Measurements from ENCODE around the gene ACOT2. TPM values are rescaled to one million over a fixed set of nuclear protein-coding genes. Genes with fewer than 3 reads are reported as not detected.
"Not testable (repeated sequence)": the region's sequence is repeated elsewhere in the genome, so short reads cannot be mapped to it uniquely, and the experiment has no call there.

Gene ACOT2
- total RNA-seq, 1 experiment from 2014 or later, result 18.3 TPM

DNA sequence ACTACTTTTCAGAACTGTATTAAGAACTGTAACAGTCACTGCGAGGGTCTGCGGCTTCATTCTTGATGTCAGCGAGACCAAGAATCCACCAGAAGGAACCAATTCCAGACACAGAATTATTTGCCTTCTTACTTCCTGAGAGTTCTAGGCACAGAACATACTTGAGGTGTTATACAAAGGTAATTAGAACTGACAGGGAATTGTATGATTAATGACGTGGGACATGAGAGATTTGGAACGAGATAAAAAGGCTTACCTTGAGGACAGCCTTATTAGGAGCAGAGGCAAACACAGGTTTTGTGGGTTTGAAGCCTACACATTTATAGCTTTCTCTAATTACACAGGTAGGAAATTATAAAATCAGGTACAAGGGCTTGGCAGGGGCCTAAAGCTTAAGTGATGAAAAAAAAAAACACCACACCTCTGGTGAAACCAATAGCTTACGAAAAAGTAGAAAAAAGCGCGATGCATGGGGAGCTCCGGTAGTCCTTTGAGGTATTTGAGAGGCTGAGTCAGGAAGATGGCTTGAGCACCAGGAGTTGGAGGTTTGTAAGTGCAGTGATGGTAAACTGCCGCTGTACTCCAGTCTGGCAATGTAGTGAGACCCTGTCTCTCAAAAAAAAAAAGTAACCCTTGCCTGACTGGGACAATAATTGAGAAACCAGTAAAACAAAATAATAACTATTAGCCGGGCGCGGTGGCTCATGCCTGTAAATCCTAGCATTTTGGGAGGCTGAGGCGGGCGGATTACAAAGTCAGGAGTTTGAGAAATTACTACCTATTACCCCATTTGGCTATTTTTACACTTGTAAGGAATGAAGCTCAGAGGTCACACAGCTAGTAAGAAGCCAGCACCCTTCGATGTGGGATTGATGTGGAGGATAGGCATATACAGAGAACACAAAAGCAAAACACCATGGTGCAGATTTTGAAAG lies 795 bp upstream of the ACOT2 start:
- peak; percentile 35 for DNase-seq (ENCODE audit: low spot score)

DNA sequence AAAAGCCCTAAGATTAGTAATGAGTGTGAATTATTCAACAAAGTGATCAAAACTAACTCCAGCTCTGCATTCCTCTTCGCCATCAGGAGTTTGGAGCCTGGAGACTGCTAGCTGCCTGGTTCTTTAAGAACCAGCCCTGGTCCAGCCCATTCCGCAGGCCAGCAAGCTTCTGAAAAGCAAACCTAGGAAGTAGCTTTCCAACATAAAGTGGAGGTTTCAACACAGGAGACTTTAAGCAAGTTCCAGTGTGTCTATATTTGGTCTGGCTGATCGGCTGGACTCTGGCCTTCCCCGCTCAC lies 178 bp upstream of the ACOT2 start:
- not testable (repeated sequence) for DNase-seq (ENCODE audit: low spot score)

DNA sequence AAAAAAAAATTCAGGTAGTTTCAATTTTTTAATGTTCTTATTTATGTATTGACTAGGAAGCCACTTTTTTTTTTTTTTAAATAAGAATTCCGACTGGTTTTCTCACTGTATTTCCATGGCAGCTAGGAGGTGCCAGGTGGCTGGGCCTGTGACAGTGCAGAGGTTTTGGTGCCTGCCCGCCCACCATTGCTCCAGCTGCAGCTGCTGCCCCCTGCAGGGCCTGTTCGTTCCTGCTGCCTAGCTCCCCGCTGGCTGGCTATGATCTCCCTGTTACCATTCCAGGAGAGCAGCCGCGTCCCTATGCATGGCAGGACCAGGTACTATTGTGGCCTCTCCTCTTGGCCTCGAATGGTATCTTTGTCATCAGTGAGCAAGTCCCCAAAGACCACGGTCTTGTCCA lies 1.9 kb downstream of the ACOT2 start:
- peak; percentile 44 for DNase-seq (ENCODE audit: low spot score)

- not testable (repeated sequence) for DNase-seq (ENCODE audit: low spot score)
Measured at GRCh38 chr14:73573034-73573433, 4.0 kb downstream of the ACOT2 start.

DNA sequence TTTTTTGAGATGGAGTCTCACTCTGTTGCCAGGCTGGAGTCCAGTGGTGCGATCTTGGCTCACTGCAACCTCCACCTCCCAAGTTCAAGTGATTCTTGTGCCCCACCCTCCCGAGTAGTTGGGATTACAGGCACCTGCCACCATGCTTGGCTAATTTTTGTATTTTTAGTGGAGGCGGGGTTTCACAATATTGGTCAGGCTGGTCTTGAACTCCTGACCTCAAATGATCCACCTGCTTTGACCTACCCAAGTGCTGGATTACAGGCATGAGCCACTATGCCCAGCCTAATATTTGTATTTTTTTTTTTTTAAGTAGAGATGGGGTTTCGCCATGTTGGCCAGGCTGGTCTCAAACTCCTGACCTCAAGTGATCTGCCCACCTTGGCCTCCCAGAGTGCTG lies 4.7 kb downstream of the ACOT2 start:
- DNase-seq (ENCODE audit: low spot score), result not testable (repeated sequence)

DNA sequence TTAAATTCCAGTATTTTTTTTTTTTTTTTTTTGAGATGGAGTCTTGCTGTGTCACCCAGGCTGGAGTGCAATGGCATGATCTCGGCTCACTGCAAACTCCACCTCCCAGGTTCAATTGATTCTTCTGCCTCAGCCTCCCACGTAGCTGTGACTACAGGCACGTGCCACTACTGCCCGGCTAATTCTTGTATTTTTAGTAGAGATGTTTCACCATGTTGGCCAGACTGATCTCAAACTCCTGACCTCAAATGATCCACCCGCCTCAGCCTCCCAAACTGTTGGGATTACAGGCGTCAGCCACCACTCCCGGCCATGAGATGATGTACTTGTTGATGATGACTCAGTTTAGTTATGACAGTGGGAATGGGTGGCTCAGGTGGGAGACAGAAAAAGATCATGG lies 5.2 kb downstream of the ACOT2 start:
- not testable (repeated sequence) for DNase-seq (ENCODE audit: low spot score)

DNA sequence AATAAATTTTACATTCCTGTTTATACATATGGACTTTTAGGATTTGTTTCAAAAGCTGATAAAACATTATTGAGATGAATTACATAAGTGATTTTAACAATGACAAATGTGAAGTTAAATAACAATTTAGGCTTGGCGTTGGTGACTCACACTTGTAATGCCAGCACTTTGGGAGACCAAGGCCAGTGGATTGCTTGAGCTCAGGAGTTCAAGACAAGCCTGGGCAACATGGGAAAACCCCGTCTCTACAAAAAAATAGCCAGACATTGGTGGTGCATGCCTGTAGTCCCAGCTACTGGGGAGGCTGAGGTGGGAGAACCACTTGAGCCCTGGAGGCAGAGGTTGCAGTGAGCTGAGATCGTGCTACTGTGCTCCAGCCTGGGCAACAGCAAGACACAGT lies 7.4 kb downstream of the ACOT2 start:
- DNase-seq (ENCODE audit: low spot score), result no peak

GRCh38 chr14:73577214-73577613 lies 8.2 kb downstream of the ACOT2 start:
- DNase-seq (ENCODE audit: low spot score), result not testable (repeated sequence)

DNA sequence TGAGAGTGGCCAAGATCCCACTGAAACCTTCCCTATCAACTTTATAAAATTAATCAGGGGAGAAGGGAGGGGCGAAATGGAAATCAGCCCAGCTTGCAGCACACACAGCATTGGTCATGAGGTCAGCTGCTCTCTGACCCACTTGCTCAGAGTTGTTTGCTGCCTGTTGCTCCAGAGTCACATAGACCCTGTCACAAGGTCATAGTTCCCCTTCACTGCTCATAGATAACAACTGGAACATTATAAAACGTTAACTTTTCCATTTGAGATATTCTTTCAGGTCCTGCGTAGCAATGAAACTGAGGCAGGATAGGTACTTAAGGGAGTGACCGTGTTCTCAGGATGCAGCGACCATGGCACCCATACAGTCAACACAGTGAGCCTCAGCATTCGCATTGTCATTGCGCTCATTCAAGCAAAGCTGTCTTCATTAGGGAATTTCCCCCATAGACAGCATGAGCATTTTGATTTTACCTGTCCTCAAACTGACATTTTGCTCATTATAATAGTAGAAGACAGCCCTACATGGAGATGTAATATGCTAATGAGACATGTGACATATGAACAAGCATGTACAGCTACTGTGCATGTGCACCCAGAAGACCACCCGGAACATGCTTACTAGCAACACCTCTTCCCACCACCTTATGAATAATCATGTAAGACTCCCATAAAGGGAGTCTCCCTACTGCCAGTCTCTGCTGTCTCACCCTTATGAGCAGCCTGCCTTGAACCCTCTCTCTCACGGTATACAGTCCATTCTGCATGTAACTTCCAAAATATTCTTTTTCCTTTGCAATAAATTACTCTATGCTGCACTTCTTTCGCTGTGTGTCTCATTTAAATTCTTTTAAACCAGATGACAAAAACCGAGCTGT lies 13.3 kb downstream of the ACOT2 start:
- DNase-seq (ENCODE audit: low spot score), result not testable (repeated sequence)

DNA sequence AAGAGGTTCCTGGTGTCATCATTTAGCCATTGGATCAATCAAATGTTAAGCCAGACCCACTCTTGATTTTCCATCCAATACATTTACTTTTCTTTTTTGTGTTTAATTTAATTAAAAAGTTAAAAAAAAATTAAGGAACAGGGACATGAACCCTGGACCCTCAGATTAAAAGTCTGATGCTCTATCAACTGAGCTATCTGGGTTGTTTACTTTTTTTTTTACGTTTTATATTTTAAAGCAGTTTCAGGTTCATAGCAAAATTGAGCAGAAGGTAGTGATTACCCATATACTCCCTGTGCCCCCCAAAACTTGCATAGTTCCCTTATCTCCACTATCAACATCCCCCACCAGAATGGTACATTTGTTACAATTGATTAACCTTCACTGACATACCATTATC lies 19.7 kb downstream of the ACOT2 start:
- DNase-seq (ENCODE audit: low spot score), result no peak

DNA sequence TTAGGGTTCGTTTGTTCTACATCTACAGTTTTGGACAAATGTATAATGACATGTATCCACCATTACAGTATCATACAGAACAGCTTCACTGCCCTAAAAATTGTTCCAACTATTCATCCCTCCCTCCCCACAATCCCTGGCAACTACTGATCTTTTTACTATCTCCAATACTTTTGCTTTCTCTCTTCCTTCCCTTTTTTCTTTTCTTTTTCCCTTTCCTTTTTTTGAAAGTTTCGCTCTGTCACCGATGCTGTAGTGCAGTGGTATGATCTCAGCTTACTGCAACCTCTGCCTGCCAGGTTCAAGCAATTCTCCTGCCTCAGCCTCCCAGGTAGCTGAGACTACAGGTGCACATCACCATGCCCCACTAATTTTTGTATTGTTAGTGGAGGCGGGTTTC lies 20.1 kb downstream of the ACOT2 start:
- DNase-seq (ENCODE audit: low spot score), result no peak

DNA sequence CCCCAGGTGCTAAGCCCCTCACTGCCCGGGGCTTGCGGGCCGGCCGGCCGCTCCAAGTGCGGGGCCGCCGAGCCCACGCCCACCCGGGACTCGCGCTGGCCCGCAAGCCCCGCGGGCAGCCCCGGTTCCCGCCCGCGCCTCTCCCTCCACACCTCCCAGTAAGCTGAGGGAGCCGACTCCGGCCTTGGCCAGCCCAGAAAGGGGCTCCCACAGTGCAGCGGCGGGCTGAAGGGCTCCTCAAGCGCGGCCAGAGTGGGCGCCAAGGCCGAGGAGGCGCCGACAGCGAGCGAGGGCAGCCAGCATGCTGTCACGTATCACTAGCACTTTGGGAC lies 21.6 kb downstream of the ACOT2 start:
- DNase-seq (ENCODE audit: low spot score), result not testable (repeated sequence)

- DNase-seq (ENCODE audit: low spot score), result peak; percentile 51
Measured at GRCh38 chr14:73591690-73592449, 22.9 kb downstream of the ACOT2 start, which contains the start of gene ACOT4. TSS of gene ACOT4 (plus strand) at chr14:73591873. CDS start at chr14:73591960, 87 bp downstream.

GRCh38 chr14:73594491-73594890 lies 25.5 kb downstream of the ACOT2 start:
- no peak for DNase-seq (ENCODE audit: low spot score)

DNA sequence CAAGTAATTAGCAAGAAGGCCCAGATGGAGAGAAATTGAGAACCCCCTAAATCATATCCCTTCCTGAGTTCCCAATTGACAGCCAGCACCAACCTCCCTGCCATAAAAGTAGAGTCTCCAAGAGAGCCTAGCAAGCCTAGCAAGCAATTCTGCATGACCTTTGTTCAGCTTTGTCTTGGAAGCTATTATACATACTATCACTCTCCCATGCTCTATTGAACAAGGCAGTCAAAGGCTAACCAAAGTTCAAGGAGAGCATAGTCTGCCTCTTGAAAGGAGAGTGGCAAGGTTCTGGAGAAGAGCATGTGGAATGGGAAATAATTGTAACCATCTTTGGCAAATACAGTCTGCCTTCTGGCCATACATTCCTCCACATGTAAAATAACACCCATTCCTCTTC lies 30.5 kb downstream of the ACOT2 start:
- no peak for DNase-seq (ENCODE audit: low spot score)

DNA sequence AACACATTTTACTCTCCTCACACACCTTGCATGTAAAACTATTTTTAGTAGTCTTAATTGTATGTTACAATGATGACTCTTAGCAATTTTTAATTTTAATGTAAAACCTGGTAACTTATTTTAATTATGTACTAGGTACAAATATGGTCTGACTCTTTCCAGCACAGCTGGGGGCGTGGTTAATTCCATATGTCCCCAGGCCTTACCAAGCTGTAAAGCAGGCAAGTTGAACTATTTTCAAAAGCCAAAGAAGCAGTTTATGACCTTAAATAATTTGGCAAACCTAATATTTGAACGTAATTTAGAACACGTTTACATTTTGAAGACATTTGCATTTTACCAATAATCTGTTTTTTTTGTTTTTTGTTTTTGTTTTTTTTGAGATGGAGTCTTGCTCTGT lies 34.0 kb downstream of the ACOT2 start:
- DNase-seq (ENCODE audit: low spot score), result no peak

DNA sequence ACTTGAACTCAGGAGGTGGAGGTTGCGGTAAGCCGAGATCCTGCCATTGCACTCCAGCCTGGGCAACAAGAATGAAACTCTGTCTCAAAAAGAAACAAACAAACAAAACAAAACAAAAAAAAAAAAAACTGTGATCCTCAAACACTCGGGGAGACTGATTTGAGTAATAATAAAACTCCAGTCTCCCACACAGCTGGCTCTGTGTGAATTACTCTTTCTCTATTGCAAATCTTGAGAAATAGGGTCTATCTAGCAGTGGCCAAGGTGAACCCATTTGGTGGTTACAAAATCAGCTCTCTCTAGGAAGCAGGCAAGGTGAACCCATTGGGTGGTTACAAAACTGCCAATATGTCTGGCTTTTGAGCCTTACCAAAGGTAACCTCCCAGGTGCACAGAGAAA lies 37.3 kb downstream of the ACOT2 start:
- DNase-seq (ENCODE audit: low spot score), result no peak

DNA sequence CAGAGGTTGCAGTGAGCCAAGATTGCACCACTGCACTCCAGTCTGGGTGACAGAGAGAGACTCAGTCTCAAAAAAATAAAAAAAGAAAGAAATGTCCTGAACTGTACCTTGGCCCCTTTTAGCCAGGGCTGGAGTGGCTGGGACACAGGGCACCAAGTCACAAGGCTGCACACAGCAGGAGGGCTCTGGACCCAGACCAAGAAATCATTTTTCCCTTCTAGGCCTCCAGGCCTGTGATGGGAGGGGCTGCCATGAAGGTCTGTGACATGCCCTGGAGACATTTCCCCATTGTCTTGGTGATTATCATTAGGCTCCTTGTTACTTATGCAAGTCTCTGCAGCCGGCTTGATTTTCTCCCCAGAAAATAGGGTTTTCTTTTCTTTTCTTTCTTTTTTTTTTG lies 38.2 kb downstream of the ACOT2 start:
- no peak for DNase-seq (ENCODE audit: low spot score)

- no peak for DNase-seq (ENCODE audit: low spot score)
Measured at GRCh38 chr14:73610687-73611086, 41.7 kb downstream of the ACOT2 start.

DNA sequence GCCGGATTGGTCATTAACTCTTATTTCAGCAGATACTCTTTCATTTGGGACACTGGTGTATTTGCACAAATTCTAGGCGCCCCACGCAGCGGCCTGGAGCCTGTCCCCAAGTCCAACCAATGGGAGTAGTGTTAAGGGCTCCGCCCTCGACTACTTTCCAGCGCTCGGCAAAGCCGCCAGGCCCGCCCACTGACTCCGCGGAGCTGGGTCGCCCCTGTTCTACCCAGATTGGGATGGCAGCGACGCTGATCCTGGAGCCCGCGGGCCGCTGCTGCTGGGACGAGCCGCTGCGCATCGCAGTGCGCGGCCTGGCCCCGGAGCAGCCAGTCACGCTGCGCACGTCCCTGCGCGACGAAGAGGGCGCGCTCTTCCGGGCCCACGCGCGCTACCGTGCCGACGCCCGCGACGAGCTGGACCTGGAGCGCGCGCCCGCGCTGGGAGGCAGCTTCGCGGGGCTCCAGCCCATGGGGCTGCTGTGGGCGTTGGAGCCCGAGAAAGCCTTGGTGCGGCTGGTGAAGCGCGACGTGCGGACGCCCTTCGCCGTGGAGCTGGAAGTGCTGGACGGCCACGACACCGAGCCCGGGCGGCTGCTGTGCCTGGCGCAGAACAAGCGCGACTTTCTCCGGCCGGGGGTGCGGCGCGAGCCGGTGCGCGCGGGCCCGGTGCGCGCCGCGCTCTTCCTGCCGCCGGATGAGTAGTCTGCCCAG lies 43.5 kb downstream of the ACOT2 start, which contains the start of gene ACOT6:
TSS of gene ACOT6 (plus strand) at position 179 of the 707 bp plus-strand sequence. CDS start at position 234, 55 bp downstream.
- DNase-seq (ENCODE audit: low spot score), result peak; percentile 52

GRCh38 chr14:73613046-73613383 lies 44.0 kb downstream of the ACOT2 start:
- peak; percentile 19 for DNase-seq (ENCODE audit: low spot score)

All from HT-29 (cell line).